OCI-LY3 (cell line): ENCODE measurements around the gene SPNS2.

Experiments used
- H2AFZ ChIP-seq: fragments of 200-600, 300-600 bp; shearing (Covaris generic); 2 replicates; pipeline ENCODE4 v1.6.0; 2014; ENCODE audit warnings: antibody characterized with exemption, low read depth, low read length
- H3K27ac ChIP-seq: fragments of 200-600, 300-600 bp; sonication (generic); 2 replicates; pipeline ENCODE4 v1.5.1; 2014; ENCODE audit warnings: mild to moderate bottlenecking, low read length, moderate library complexity, mixed read lengths
- H3K27me3 ChIP-seq: fragments of 200-600, 300-600 bp; sonication (generic); 2 replicates; pipeline ENCODE4 v1.6.1; 2014; ENCODE audit warnings: low read depth, low read length, mixed read lengths
- H3K36me3 ChIP-seq: fragments of 200-600, 300-600 bp; sonication (generic); replicated peaks from 2 replicates; pipeline ENCODE3; 2014; ENCODE audit warnings: low read depth, low read length, mixed read lengths
- H3K4me1 ChIP-seq: fragments of 300-600, 200-600 bp; sonication (generic); 2 replicates; pipeline ENCODE4 v1.6.1; 2014; ENCODE audit warnings: low read length, mixed read lengths
- H3K4me2 ChIP-seq: fragments of 200-600, 300-600 bp; sonication (generic); 2 replicates; pipeline ENCODE4 v1.6.1; 2014; ENCODE audit warnings: low read length, mixed read lengths
- H3K4me3 ChIP-seq: fragments of 300-600, 200-600 bp; sonication (generic); 2 replicates; pipeline ENCODE4 v1.5.1; 2014; ENCODE audit warnings: antibody characterized with exemption, mild to moderate bottlenecking, low read length, moderate library complexity
- H3K79me2 ChIP-seq: fragments of 300-600, 200-600 bp; shearing (Covaris generic); 2 replicates; pipeline ENCODE4 v1.6.1; 2014; ENCODE audit warnings: mild to moderate bottlenecking, low read length, mixed read lengths
- H3K9ac ChIP-seq: fragments of 300-600, 200-600 bp; shearing (Covaris generic); 2 replicates; pipeline ENCODE4 v1.6.0; 2014; ENCODE audit warnings: mild to moderate bottlenecking, low read length, moderate library complexity
- H3K9me3 ChIP-seq: fragments of 200-600, 300-600 bp; shearing (Covaris generic); 2 replicates; pipeline ENCODE4 v1.6.1; 2014; ENCODE audit warnings: low read length, mixed read lengths; ENCODE audit not compliant: insufficient read depth
- H4K20me1 ChIP-seq: fragments of 200-600, 300-600 bp; sonication (generic); 2 replicates; pipeline ENCODE4 v1.6.1; 2016; ENCODE audit warnings: low read length, mixed read lengths; ENCODE audit not compliant: insufficient read depth
- EZH2phosphoT487 ChIP-seq: fragments of 200-600 bp; shearing (Covaris generic); IDR thresholded peaks from 2 replicates; pipeline ENCODE4 v1.6.1; 2018; ENCODE audit warnings: antibody characterized with exemption, mixed run types, low read depth
- TF ChIP-seq, protein P1 (sequence below): fragments of 200-600, 300-600 bp; sonication (generic); IDR thresholded peaks from 2 replicates; pipeline ENCODE4 v1.5.1; 2014; ENCODE audit warnings: antibody characterized with exemption, low read length, low read depth

SPNS2 gene

DNA sequence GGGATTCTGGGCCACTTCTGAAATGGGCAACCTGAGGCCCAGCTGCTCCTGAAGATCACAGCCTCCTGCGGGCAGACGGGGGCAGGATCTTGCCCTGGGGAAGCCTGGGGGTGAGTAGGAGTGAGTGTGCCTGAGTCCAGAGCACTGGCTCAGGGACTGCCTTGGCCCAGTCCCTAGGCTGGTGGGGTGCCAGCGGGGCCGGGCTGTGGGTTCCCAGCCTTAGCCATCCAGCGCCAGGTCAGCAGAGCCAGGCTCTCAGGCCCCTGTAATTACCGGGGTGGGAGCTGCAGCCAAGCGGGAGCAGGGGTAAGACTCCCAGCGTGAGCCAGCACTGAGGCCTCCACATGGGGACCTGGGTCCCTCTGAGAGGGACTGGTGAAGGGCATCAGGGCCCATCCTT is 8.2 kb downstream of the SPNS2 start:
- peaks cover 6% of the 10 kb centered on the region; the same call in 1 of the 2 replicates for H3K4me1 ChIP-seq

DNA sequence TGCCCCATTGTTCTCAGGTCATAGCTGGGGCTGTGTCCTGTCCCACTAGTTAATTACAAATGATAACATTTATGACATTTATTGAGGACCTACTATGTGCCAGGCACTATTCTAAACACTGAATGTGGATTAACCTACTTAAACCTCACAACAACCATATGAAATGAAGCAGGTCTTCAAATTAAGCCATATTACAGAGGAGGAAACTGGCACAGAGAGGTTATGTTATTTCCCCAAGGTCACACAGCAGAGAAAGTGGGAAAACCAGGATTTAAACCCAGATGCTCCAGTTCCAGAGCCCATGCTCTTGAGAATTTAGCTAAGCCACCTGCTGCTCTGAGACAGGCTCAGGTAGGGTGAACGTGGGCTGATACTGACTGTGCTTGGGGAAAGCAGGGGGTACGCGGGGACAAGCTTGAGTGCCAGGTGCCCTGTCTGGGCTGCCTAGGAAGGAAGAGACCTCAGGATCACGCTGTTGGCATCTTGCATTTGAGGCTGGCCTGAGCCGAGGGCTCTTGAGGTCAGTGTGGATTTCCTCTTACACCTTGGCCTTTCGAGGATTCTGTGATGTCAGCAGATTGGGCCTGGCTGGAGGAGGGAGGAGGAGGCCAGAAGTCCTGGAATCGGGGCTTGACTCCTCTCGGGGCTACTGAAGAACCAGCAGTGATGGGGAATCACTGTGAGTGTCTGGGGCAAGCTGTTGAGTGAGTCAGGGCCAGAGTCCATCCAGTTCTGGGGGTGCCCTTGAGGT is 8.9 kb downstream of the SPNS2 start:
- Histone ChIP-seq H2AFZ (no peak overlapping the region), H3K36me3 (no peaks in the 10 kb centered on the region), H3K79me2 (no peaks in the 10 kb centered on the region), H3K9me3 (no peaks in the 10 kb centered on the region), H4K20me1 (no peaks in the 10 kb centered on the region), H3K27me3 (no peaks in the 10 kb centered on the region), H3K27ac (no peak overlapping the region), H3K4me3 (no peak overlapping the region), H3K4me1 (peaks cover 6% of the 10 kb centered on the region; the same call in 1 of the 2 replicates), H3K9ac (no peak overlapping the region), H3K4me2 (no peak overlapping the region)
- TF ChIP-seq, protein P1, sequence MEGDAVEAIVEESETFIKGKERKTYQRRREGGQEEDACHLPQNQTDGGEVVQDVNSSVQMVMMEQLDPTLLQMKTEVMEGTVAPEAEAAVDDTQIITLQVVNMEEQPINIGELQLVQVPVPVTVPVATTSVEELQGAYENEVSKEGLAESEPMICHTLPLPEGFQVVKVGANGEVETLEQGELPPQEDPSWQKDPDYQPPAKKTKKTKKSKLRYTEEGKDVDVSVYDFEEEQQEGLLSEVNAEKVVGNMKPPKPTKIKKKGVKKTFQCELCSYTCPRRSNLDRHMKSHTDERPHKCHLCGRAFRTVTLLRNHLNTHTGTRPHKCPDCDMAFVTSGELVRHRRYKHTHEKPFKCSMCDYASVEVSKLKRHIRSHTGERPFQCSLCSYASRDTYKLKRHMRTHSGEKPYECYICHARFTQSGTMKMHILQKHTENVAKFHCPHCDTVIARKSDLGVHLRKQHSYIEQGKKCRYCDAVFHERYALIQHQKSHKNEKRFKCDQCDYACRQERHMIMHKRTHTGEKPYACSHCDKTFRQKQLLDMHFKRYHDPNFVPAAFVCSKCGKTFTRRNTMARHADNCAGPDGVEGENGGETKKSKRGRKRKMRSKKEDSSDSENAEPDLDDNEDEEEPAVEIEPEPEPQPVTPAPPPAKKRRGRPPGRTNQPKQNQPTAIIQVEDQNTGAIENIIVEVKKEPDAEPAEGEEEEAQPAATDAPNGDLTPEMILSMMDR: no peak
- no peak for TF ChIP-seq EZH2phosphoT487

More for the DNA sequence above, 8.2 kb downstream of the SPNS2 start:
- no peak overlapping the region for H3K27ac ChIP-seq
- no peaks in the 10 kb centered on the region for H3K27me3 ChIP-seq
- no peak overlapping the region for H2AFZ ChIP-seq
- no peaks in the 10 kb centered on the region for H3K9me3 ChIP-seq
- H3K79me2 ChIP-seq: no peaks in the 10 kb centered on the region
- H3K9ac ChIP-seq: no peak overlapping the region
- no peak overlapping the region for H3K4me2 ChIP-seq
- H3K36me3 ChIP-seq: no peaks in the 10 kb centered on the region
- no peak for TF ChIP-seq EZH2phosphoT487
- TF ChIP-seq, protein P1: no peak
- H3K4me3 ChIP-seq: no peak overlapping the region
- no peaks in the 10 kb centered on the region for H4K20me1 ChIP-seq

DNA sequence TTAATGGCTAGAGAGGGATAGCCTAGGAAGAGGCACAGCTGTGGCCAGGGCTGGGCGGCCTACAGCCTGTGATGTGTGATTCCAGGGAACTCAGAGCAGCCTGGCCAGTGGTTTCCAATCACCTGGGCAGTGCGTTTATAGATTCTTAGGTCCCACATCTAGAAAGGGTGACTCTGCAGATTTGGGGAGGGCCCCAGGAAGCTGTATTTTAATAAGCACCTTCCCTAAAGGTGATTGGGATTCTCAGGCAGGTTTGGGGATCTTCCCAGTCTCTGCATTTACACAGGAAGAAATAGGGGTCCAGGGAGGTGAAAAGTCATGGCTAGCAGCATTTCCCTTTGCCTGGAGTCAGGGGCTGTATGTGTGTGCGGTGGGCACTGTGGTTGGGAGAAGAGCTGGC is 9.5 kb downstream of the SPNS2 start:
- Histone ChIP-seq H3K9me3 (no peaks in the 10 kb centered on the region), H2AFZ (no peak overlapping the region), H3K27ac (no peak overlapping the region), H3K79me2 (no peaks in the 10 kb centered on the region), H3K36me3 (no peaks in the 10 kb centered on the region), H3K4me3 (no peak overlapping the region), H4K20me1 (no peaks in the 10 kb centered on the region), H3K4me2 (no peak overlapping the region), H3K9ac (no peak overlapping the region), H3K27me3 (no peaks in the 10 kb centered on the region), H3K4me1 (peaks cover 6% of the 10 kb centered on the region; the same call in 1 of the 2 replicates)
- TF ChIP-seq, protein P1: no peak
- TF ChIP-seq EZH2phosphoT487: no peak

DNA sequence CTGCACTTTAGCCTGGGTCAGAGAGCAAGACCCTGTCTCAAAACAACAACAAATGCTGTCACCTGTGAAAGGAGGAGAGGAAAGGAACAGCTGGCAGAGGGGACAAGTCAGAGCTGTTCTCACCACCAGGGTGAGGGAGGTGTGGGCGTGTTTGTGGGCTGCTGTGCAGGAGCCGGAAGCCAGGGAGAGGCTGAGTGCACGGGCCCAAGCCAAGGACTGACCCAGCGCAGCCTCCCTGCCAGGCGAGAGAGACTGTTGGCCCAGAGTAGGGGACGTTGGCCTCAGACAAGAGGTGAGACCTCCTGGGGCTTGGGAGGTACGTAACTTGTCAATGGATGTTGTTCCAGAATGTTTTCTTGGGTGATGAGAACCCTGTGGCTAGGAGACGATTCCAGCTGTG is 10.7 kb downstream of the SPNS2 start:
- Histone ChIP-seq H4K20me1 (no peaks in the 10 kb centered on the region), H3K4me1 (peaks cover 6% of the 10 kb centered on the region; the same call in 1 of the 2 replicates), H3K79me2 (no peaks in the 10 kb centered on the region), H3K9ac (no peak overlapping the region), H3K27ac (no peak overlapping the region), H3K4me3 (no peak overlapping the region), H3K9me3 (no peaks in the 10 kb centered on the region), H3K27me3 (no peaks in the 10 kb centered on the region), H3K36me3 (no peaks in the 10 kb centered on the region), H3K4me2 (no peak overlapping the region), H2AFZ (no peak overlapping the region)
- TF ChIP-seq, protein P1: no peak
- no peak for TF ChIP-seq EZH2phosphoT487
